Esophagus muscularis mucosa (tissue), 4 donors: ENCODE measurements around the gene SPSB3. TPM values are rescaled to one million over a fixed set of nuclear protein-coding genes. Genes with fewer than 3 reads are reported as not detected.

Experiments used
- DNase-seq: peaks from one replicate; pipeline ENCODE4 v3.0.0-alpha.2; 2017; ENCODE audit errors: extremely low spot score
- H3K27ac ChIP-seq, 4 donors: fragments of 200-600 bp; sonication (generic); replicated peaks in 1 of 4; 1 replicate in 3 of 4; 2 replicates in 1 of 4; pipeline ENCODE4 v1.5.1; 2016 to 2019; ENCODE audit warnings: mild to moderate bottlenecking in 1 of 4
- H3K27me3 ChIP-seq, 4 donors: fragments of 200-600 bp; sonication (generic); one replicate each; pipeline versions ENCODE4 v1.5.1 to v1.6.0; 2016 to 2019
- H3K36me3 ChIP-seq, 4 donors: fragments of 200-600 bp; sonication (generic); one replicate each; pipeline ENCODE4 v1.5.1; 2016 to 2019
- H3K4me1 ChIP-seq, 4 donors: fragments of 200-600 bp; sonication (generic); one replicate each; pipeline ENCODE4 v1.5.1; 2016 to 2019
- H3K4me3 ChIP-seq, 4 donors: fragments of 200-600 bp; sonication (generic); 1 replicate in 2 of 4; 2 replicates in 2 of 4; pipeline ENCODE4 v1.5.1; 2016 to 2019; ENCODE audit warnings: mild to moderate bottlenecking in 4 of 4, moderate library complexity in 1 of 4
- H3K9me3 ChIP-seq, 4 donors: fragments of 200-600 bp; sonication (generic); 1 replicate in 3 of 4; 2 replicates in 1 of 4; pipeline ENCODE4 v1.5.1; 2016 to 2019
- CTCF ChIP-seq, 3 experiments: fragments of 200-600 bp in 2 of 3; fragments of 450-650 bp in 1 of 3; sonication (generic) in 2 of 3; IDR thresholded peaks; one replicate each; pipeline ENCODE4 v1.5.1; 2017 to 2019; ENCODE audit warnings: antibody characterized with exemption in 3 of 3, mild to moderate bottlenecking in 2 of 3, moderate library complexity in 1 of 3
- EP300 ChIP-seq: sonication (generic); formaldehyde crosslinking; IDR thresholded peaks from one replicate; pipeline ENCODE4 v1.6.1; 2017; ENCODE audit warnings: antibody characterized with exemption
- POLR2A ChIP-seq: fragments of 450-650 bp; IDR thresholded peaks from one replicate; pipeline ENCODE4 v1.6.1; 2017; ENCODE audit warnings: antibody characterized with exemption, moderate library complexity, mild to moderate bottlenecking, low read depth
- POLR2AphosphoS5 ChIP-seq, 2 donors: sonication (generic); formaldehyde crosslinking; IDR thresholded peaks; one replicate each; pipeline ENCODE4 v1.6.1; 2017; ENCODE audit warnings: antibody characterized with exemption in 2 of 2
- WGBS: methylation state at CpG from one replicate; pipeline ENCODE4 v1.1.5; 2018; 5-methylcytosine and 5-hydroxymethylcytosine counted together
- intact Hi-C: fragments of 100-400 bp; cut with DNase I; formaldehyde crosslinking; loops from one replicate; pipeline ENCODE4 v1.15.1; 2023
- total RNA-seq, 4 donors: library from RNA; depleted of rRNA; stranded (reverse); fragments of >200 nt; gene quantifications; one replicate each; pipeline versions ENCODE4 v1.1.0 to v1.2.1, GENCODE V29; 2016

Gene SPSB3
- total RNA-seq, 4 donors from 2014 or later: 69.1 to 101 (median 78.6) TPM

- 91% methylated on average over 7 of the region's 15 CpGs for WGBS
- Histone ChIP-seq H3K27ac (no peak overlapping the region), H3K4me3 (no peak overlapping the region), H3K9me3 (no peaks in the 10 kb centered on the region), H3K27me3 (no peaks in the 10 kb centered on the region), H3K36me3 (peaks cover 26 to 100% (median 91%) of the 10 kb centered on the region in 4 donors), H3K4me1 (peaks cover 0 to 10% (median 8%) of the 10 kb centered on the region in 4 donors)
- no peak for DNase-seq
- no peak for TF ChIP-seq EP300
- TF ChIP-seq CTCF (IDR thresholded peaks at IDR 0.05): no peak
- no peak for TF ChIP-seq POLR2AphosphoS5 (IDR thresholded peaks at IDR 0.05)
- no peak for TF ChIP-seq POLR2A
- intact Hi-C loops: no loop called here
These were observed 21.5 kb downstream of the SPSB3 start for GRCh38 chr16:1760911-1761310.

GRCh38 chr16:1759511-1759910 is 22.9 kb downstream of the SPSB3 start:
- intact Hi-C loops: no loop called here
- H3K4me1 ChIP-seq: peaks cover 0 to 10% (median 8%) of the 10 kb centered on the region in 4 donors
- no peak for TF ChIP-seq POLR2A
- TF ChIP-seq CTCF (IDR thresholded peaks at IDR 0.05): no peak
- TF ChIP-seq EP300: no peak
- no peak for TF ChIP-seq POLR2AphosphoS5 (IDR thresholded peaks at IDR 0.05)
- H3K4me3 ChIP-seq: no peak overlapping the region
- H3K27me3 ChIP-seq: no peaks in the 10 kb centered on the region
- H3K9me3 ChIP-seq: no peaks in the 10 kb centered on the region
- 92% methylated on average over 15 of the region's 21 CpGs for WGBS
- H3K27ac ChIP-seq: no peak overlapping the region
- no peak for DNase-seq
- H3K36me3 ChIP-seq: peaks cover 18 to 97% (median 91%) of the 10 kb centered on the region in 4 donors

GRCh38 chr16:1758923-1759322 is 23.4 kb downstream of the SPSB3 start:
- no peak for TF ChIP-seq POLR2AphosphoS5 (IDR thresholded peaks at IDR 0.05)
- no peak for TF ChIP-seq CTCF (IDR thresholded peaks at IDR 0.05)
- no peak for TF ChIP-seq EP300
- no peak for TF ChIP-seq POLR2A
- Histone ChIP-seq H3K4me3 (no peak overlapping the region), H3K36me3 (peaks cover 18 to 97% (median 91%) of the 10 kb centered on the region in 4 donors), H3K27me3 (no peaks in the 10 kb centered on the region), H3K27ac (no peak overlapping the region), H3K9me3 (no peaks in the 10 kb centered on the region), H3K4me1 (peaks cover 0 to 8% (median 5%) of the 10 kb centered on the region in 4 donors)
- DNase-seq: no peak
- intact Hi-C loops: no loop called here
- WGBS: 89% methylated on average over 11 of the region's 18 CpGs

- TF ChIP-seq POLR2AphosphoS5 (IDR thresholded peaks at IDR 0.05) (no peak), CTCF (IDR thresholded peaks at IDR 0.05) (no peak), POLR2A (no peak), EP300 (no peak)
- H3K27me3 ChIP-seq: no peaks in the 10 kb centered on the region
- H3K4me1 ChIP-seq: peaks cover 0 to 1% (median 0%) of the 10 kb centered on the region in 4 donors
- no peak overlapping the region for H3K4me3 ChIP-seq
- DNase-seq: no peak
- H3K36me3 ChIP-seq: peaks cover 20 to 97% (median 87%) of the 10 kb centered on the region in 4 donors
- WGBS: 97% methylated on average over 25 of the region's 37 CpGs
- intact Hi-C loops: no loop called here
- H3K9me3 ChIP-seq: no peaks in the 10 kb centered on the region
- no peak overlapping the region for H3K27ac ChIP-seq
These were observed 24.5 kb downstream of the SPSB3 start for GRCh38 chr16:1757714-1758461.
